Measurements from ENCODE around the gene LAMC2. TPM values are rescaled to one million over a fixed set of nuclear protein-coding genes. Genes with fewer than 3 reads are reported as not detected.

Gene LAMC2
- total RNA-seq, 1 donor from 2014 or later = 24.9 TPM

GRCh38 chr1:183199304-183199703 is 13.2 kb downstream of the LAMC2 start:
- DNase-seq (no peak), ATAC-seq (no peak)
- Histone ChIP-seq H3K9me3 (no peaks in the 10 kb centered on the region), H3K4me3 (no peak overlapping the region), H3K27ac (no peak overlapping the region), H3K27me3 (ENCODE audit: low read depth) (no peaks in the 10 kb centered on the region), H3K4me1 (no peaks in the 10 kb centered on the region), H3K36me3 (no peaks in the 10 kb centered on the region)
- intact Hi-C loops (cut with DNase I) = no loop called here
- TF ChIP-seq, protein P1, sequence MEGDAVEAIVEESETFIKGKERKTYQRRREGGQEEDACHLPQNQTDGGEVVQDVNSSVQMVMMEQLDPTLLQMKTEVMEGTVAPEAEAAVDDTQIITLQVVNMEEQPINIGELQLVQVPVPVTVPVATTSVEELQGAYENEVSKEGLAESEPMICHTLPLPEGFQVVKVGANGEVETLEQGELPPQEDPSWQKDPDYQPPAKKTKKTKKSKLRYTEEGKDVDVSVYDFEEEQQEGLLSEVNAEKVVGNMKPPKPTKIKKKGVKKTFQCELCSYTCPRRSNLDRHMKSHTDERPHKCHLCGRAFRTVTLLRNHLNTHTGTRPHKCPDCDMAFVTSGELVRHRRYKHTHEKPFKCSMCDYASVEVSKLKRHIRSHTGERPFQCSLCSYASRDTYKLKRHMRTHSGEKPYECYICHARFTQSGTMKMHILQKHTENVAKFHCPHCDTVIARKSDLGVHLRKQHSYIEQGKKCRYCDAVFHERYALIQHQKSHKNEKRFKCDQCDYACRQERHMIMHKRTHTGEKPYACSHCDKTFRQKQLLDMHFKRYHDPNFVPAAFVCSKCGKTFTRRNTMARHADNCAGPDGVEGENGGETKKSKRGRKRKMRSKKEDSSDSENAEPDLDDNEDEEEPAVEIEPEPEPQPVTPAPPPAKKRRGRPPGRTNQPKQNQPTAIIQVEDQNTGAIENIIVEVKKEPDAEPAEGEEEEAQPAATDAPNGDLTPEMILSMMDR (IDR thresholded peaks at IDR 0.05) = no peak

GRCh38 chr1:183200451-183200850 is 14.4 kb downstream of the LAMC2 start:
- no peaks in the 10 kb centered on the region for H3K27me3 ChIP-seq (ENCODE audit: low read depth)
- no peaks in the 10 kb centered on the region for H3K36me3 ChIP-seq
- H3K27ac ChIP-seq = no peak overlapping the region
- H3K4me1 ChIP-seq = no peaks in the 10 kb centered on the region
- TF ChIP-seq, protein P1 (IDR thresholded peaks at IDR 0.05) = no peak
- ATAC-seq = no peak
- DNase-seq = no peak
- intact Hi-C loops (cut with DNase I) = no loop called here
- H3K4me3 ChIP-seq = no peak overlapping the region
- no peaks in the 10 kb centered on the region for H3K9me3 ChIP-seq

GRCh38 chr1:183203094-183203493 is 17.0 kb downstream of the LAMC2 start:
- no peak overlapping the region for H3K27ac ChIP-seq
- intact Hi-C loops (cut with DNase I) = no loop called here
- H3K9me3 ChIP-seq = no peaks in the 10 kb centered on the region
- H3K27me3 ChIP-seq (ENCODE audit: low read depth) = no peaks in the 10 kb centered on the region
- no peak overlapping the region for H3K4me3 ChIP-seq
- H3K4me1 ChIP-seq = no peaks in the 10 kb centered on the region
- ATAC-seq (no peak), DNase-seq (no peak)
- TF ChIP-seq, protein P1 (IDR thresholded peaks at IDR 0.05) = no peak
- H3K36me3 ChIP-seq = no peaks in the 10 kb centered on the region

- H3K4me1 ChIP-seq = no peaks in the 10 kb centered on the region
- no peak overlapping the region for H3K4me3 ChIP-seq
- no peaks in the 10 kb centered on the region for H3K36me3 ChIP-seq
- ATAC-seq (peak; percentile 49 to 63), DNase-seq (no peak)
- TF ChIP-seq, protein P1 (IDR thresholded peaks at IDR 0.05) = no peak
- no peaks in the 10 kb centered on the region for H3K27me3 ChIP-seq (ENCODE audit: low read depth)
- no peaks in the 10 kb centered on the region for H3K9me3 ChIP-seq
- H3K27ac ChIP-seq = peak overlapping the region; percentile 42
- intact Hi-C loops (cut with DNase I) = no loop called here
These were observed 19.2 kb downstream of the LAMC2 start for GRCh38 chr1:183205196-183205781.

- TF ChIP-seq, protein P1 (IDR thresholded peaks at IDR 0.05) = no peak
- intact Hi-C loops (cut with DNase I) = no loop called here
- no peaks in the 10 kb centered on the region for H3K27me3 ChIP-seq (ENCODE audit: low read depth)
- no peaks in the 10 kb centered on the region for H3K4me1 ChIP-seq
- no peaks in the 10 kb centered on the region for H3K36me3 ChIP-seq
- DNase-seq (no peak), ATAC-seq (no peak)
- H3K9me3 ChIP-seq = no peaks in the 10 kb centered on the region
- no peak overlapping the region for H3K4me3 ChIP-seq
- no peak overlapping the region for H3K27ac ChIP-seq
These were observed 20.6 kb downstream of the LAMC2 start for GRCh38 chr1:183206538-183207122.
